H9 (cell line): ENCODE measurements around the gene TBC1D22A. TPM values are rescaled to one million over a fixed set of nuclear protein-coding genes. Genes with fewer than 3 reads are reported as not detected.

Source experiments
- DNase-seq: peaks from one replicate; pipeline ENCODE4 v3.0.0-alpha.2; 2017
- H2AFZ ChIP-seq: one replicate; pipeline ENCODE4 v1.6.1; 2013; ENCODE audit warnings: mild to moderate bottlenecking, low read length, control low read depth, moderate library complexity
- H2AK5ac ChIP-seq: 2 replicates; pipeline ENCODE4 v1.6.1; 2013; ENCODE audit warnings: low read length, control low read depth, mixed read lengths; ENCODE audit not compliant: insufficient read length
- H2BK120ac ChIP-seq: one replicate; pipeline ENCODE4 v1.6.1; 2013; ENCODE audit warnings: low read depth, mild to moderate bottlenecking, low read length, control low read depth, inconsistent platforms; ENCODE audit not compliant: poor library complexity, severe bottlenecking
- H2BK12ac ChIP-seq: 2 replicates; pipeline ENCODE4 v1.6.1; 2013; ENCODE audit warnings: low read length, control low read depth, mixed read lengths, low read depth; ENCODE audit not compliant: insufficient read length
- H2BK15ac ChIP-seq: 2 replicates; pipeline ENCODE4 v1.6.1; 2013; ENCODE audit warnings: low read depth, low read length, control low read depth
- H2BK20ac ChIP-seq: one replicate; pipeline ENCODE4 v1.6.1; 2013; ENCODE audit warnings: low read depth, mild to moderate bottlenecking, low read length, control low read depth, inconsistent platforms; ENCODE audit not compliant: poor library complexity, severe bottlenecking
- H2BK5ac ChIP-seq: 2 replicates; pipeline ENCODE4 v1.6.1; 2013; ENCODE audit warnings: low read length, control low read depth, mixed read lengths; ENCODE audit not compliant: insufficient read length
- H3K14ac ChIP-seq: 2 replicates; pipeline ENCODE4 v1.6.1; 2013; ENCODE audit warnings: low read length, control low read depth; ENCODE audit not compliant: insufficient read depth
- H3K18ac ChIP-seq: 2 replicates; pipeline ENCODE4 v1.6.1; 2013; ENCODE audit warnings: low read depth, mild to moderate bottlenecking, mixed read lengths, low read length, control low read depth; ENCODE audit not compliant: insufficient read length
- H3K23ac ChIP-seq: 2 replicates; pipeline ENCODE4 v1.6.1; 2013; ENCODE audit warnings: low read length, control low read depth, mixed read lengths, low read depth; ENCODE audit not compliant: insufficient read length
- H3K23me2 ChIP-seq: 2 replicates; pipeline ENCODE4 v1.6.1; 2013; ENCODE audit warnings: low read depth, mild to moderate bottlenecking, mixed read lengths, low read length, control low read depth; ENCODE audit not compliant: insufficient read length, poor library complexity, severe bottlenecking
- H3K27ac ChIP-seq: 2 replicates; pipeline ENCODE4 v1.5.1; 2013; ENCODE audit warnings: low read length, control low read depth, mixed read lengths, low read depth; ENCODE audit not compliant: insufficient read length
- H3K27me3 ChIP-seq: 2 replicates; pipeline ENCODE4 v1.6.1; 2013; ENCODE audit warnings: low read length, control low read depth, inconsistent platforms; ENCODE audit not compliant: insufficient read depth
- H3K4ac ChIP-seq: 2 replicates; pipeline ENCODE4 v1.6.1; 2013; ENCODE audit warnings: low read depth, mild to moderate bottlenecking, control low read depth, inconsistent platforms, low read length, moderate library complexity
- H3K4me1 ChIP-seq: 2 replicates; pipeline ENCODE4 v1.6.1; 2013; ENCODE audit warnings: low read length, control low read depth, inconsistent platforms; ENCODE audit not compliant: insufficient read depth
- H3K4me2 ChIP-seq: 2 replicates; pipeline ENCODE4 v1.6.1; 2013; ENCODE audit warnings: low read length, control low read depth, mixed read lengths; ENCODE audit not compliant: insufficient read length, insufficient read depth
- H3K56ac ChIP-seq: 2 replicates; pipeline ENCODE4 v1.6.1; 2013; ENCODE audit warnings: low read depth, mild to moderate bottlenecking, mixed read lengths, low read length, control low read depth; ENCODE audit not compliant: insufficient read length
- H3K79me1 ChIP-seq: 2 replicates; pipeline ENCODE4 v1.6.1; 2013; ENCODE audit warnings: low read depth, mild to moderate bottlenecking, moderate library complexity, low read length, control low read depth, inconsistent platforms; ENCODE audit not compliant: insufficient read depth, poor library complexity, severe bottlenecking
- H3K79me2 ChIP-seq: 2 replicates; pipeline ENCODE4 v1.6.1; 2013; ENCODE audit warnings: low read length, control low read depth, inconsistent platforms; ENCODE audit not compliant: insufficient read depth
- H3K9ac ChIP-seq: 2 replicates; pipeline ENCODE4 v1.6.1; 2013; ENCODE audit warnings: low read length, control low read depth, mixed read lengths; ENCODE audit not compliant: insufficient read length; ENCODE audit errors: extremely low read depth
- H3K9me3 ChIP-seq: one replicate; pipeline ENCODE4 v1.6.1; 2013; ENCODE audit warnings: low read depth, low read length, inconsistent platforms; ENCODE audit not compliant: control insufficient read depth
- H3T11ph ChIP-seq: one replicate; pipeline ENCODE4 v1.6.1; 2013; ENCODE audit warnings: mild to moderate bottlenecking, low read length, control low read depth, inconsistent platforms
- H4K20me1 ChIP-seq: one replicate; pipeline ENCODE4 v1.6.1; 2013; ENCODE audit not compliant: control insufficient read depth, insufficient read length, insufficient read depth
- H4K5ac ChIP-seq: 2 replicates; pipeline ENCODE4 v1.6.1; 2013; ENCODE audit warnings: low read depth, mild to moderate bottlenecking, mixed read lengths, low read length, control low read depth; ENCODE audit not compliant: insufficient read length
- H4K8ac ChIP-seq: replicated peaks from 2 replicates; pipeline ENCODE4 v1.6.1; 2013; ENCODE audit warnings: low read length, control low read depth, mixed read lengths, low read depth; ENCODE audit not compliant: insufficient read length
- H4K91ac ChIP-seq: 2 replicates; pipeline ENCODE4 v1.6.1; 2013; ENCODE audit warnings: low read depth, mild to moderate bottlenecking, moderate library complexity, mixed read lengths, low read length, control low read depth; ENCODE audit not compliant: insufficient read length
- H3K27ac Mint-ChIP-seq, 3 experiments: 2 replicates in 2 of 3; 3 replicates in 1 of 3; pipeline ENCODE4 v1.8.0; 2020 to 2021; ENCODE audit warnings: mixed read lengths in 3 of 3, mild to moderate bottlenecking in 1 of 3, moderate library complexity in 1 of 3
- H3K27me3 Mint-ChIP-seq: 2 replicates; pipeline ENCODE4 v1.8.0; 2021; ENCODE audit warnings: low read depth, mild to moderate bottlenecking, moderate library complexity, mixed read lengths
- H3K36me3 Mint-ChIP-seq, 3 experiments: 2 replicates in 2 of 3; 3 replicates in 1 of 3; pipeline ENCODE4 v1.8.0; 2020 to 2021; ENCODE audit warnings: low read depth in 3 of 3, mixed read lengths in 3 of 3; ENCODE audit not compliant: insufficient read depth in 1 of 3
- H3K4me1 Mint-ChIP-seq, 2 experiments: 2 replicates each; pipeline ENCODE4 v1.8.0; 2020; ENCODE audit warnings: mixed read lengths in 2 of 2
- H3K4me3 Mint-ChIP-seq, 2 experiments: 2 replicates in 1 of 2; 3 replicates in 1 of 2; pipeline ENCODE4 v1.8.0; 2020 to 2021; ENCODE audit warnings: mild to moderate bottlenecking in 2 of 2, mixed read lengths in 2 of 2, moderate library complexity in 1 of 2
- H3K9me3 Mint-ChIP-seq, 2 experiments: 2 replicates in 1 of 2; 3 replicates in 1 of 2; pipeline ENCODE4 v1.8.0; 2020; ENCODE audit warnings: mild to moderate bottlenecking in 2 of 2, mixed read lengths in 2 of 2, moderate library complexity in 1 of 2
- CTCF ChIP-seq: fragments of 200-600 bp; sonication (generic); conservative IDR thresholded peaks from 3 replicates; pipeline ENCODE4 v1.8.0; 2021; ENCODE audit warnings: antibody characterized with exemption, mild to moderate bottlenecking
- WGBS: extraction: QIAGEN DNeasy Blood & Tissue Kit; methylation state at CpG from one replicate; pipeline ENCODE4 v1.1.7; 2013; ENCODE audit warnings: missing lambda C conversion rate, low lambda C conversion rate, mixed read lengths; ENCODE audit not compliant: insufficient read length; ENCODE audit errors: extremely low coverage; 5-methylcytosine and 5-hydroxymethylcytosine counted together
- total RNA-seq: library from RNA; stranded (reverse); gene quantifications from 2 replicates; pipeline ENCODE4 v1.2.1, GENCODE V29; 2021

Gene TBC1D22A
- total RNA-seq, 1 experiment from 2014 or later = 20.8 TPM

DNA sequence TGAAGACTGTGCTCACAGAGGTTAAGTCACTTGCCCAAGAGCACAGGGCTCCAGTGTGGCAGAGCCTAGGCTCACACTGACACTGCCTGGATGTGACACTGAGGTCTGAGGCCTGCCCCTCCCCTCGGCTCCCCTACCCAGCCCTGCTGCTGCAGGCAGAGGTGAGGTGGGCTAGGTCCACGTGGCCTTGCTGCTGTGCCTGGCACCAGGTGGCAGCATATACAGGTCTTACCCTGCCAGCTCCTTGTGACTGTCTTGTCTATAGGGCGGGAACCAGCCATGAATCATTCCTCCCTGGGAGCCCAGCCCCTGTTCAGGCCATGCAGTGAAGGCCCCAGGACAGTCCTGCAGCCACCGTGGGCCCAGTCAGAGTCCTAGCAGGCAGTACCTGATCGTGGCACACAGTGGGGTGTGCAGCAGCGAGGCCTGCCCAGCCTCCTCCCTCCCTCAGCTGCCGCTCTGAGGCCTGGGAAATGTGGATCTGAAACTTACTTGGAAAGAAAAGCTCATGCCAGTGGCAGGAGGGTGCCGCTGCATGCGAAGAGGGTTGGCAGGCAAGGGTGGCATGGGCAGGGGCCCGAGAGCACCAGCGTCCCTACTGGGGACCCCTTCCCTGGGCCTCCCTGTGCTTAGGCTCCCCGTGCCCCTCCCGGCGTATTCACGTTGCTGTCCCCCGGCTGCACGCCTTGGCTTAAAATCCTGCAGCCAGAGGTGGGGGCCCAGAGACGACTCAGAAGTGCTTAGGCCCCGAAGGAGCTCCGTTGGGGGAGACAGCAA is 23.2 kb upstream of the TBC1D22A start:
- peak overlapping the region; percentile 22 for H3K4me2 ChIP-seq
- no peaks in the 10 kb centered on the region for H3K23me2 ChIP-seq
- no peak overlapping the region for H2BK5ac ChIP-seq
- H4K8ac ChIP-seq = no peak overlapping the region
- peaks cover 4% of the 10 kb centered on the region for H3K79me1 ChIP-seq
- TF ChIP-seq CTCF = no peak
- no peak overlapping the region for H3K27ac ChIP-seq
- H3K4me1 ChIP-seq = peaks cover 7% of the 10 kb centered on the region; the same call in 1 of the 2 replicates
- H3K4me3 Mint-ChIP-seq = peak overlapping the region; percentile 65 to 80
- no CpG with 5 or more reads among the region's 20 CpGs for WGBS
- no peak overlapping the region for H2BK20ac ChIP-seq
- no peak overlapping the region for H3K23ac ChIP-seq
- no peak overlapping the region for H3K9ac ChIP-seq
- H3K14ac ChIP-seq = no peak overlapping the region
- H3K56ac ChIP-seq = no peak overlapping the region
- no peak overlapping the region for H3K4ac ChIP-seq
- no peak overlapping the region for H2AK5ac ChIP-seq
- H3K9me3 ChIP-seq = no peaks in the 10 kb centered on the region
- no peak overlapping the region for H2AFZ ChIP-seq
- peaks cover 31 to 34% of the 10 kb centered on the region in 2 experiments for H3K4me1 Mint-ChIP-seq
- H3K36me3 Mint-ChIP-seq = peaks cover 0 to 6% (median 2%) of the 10 kb centered on the region in 3 experiments; a peak in 3 of 7 replicates
- H4K5ac ChIP-seq = no peak overlapping the region
- no peak overlapping the region for H2BK15ac ChIP-seq
- no peak overlapping the region; a peak in 1 of 7 replicates for H3K27ac Mint-ChIP-seq
- peaks cover 12% of the 10 kb centered on the region for H3K27me3 Mint-ChIP-seq
- no peak overlapping the region for H3K18ac ChIP-seq
- no peak overlapping the region for H3T11ph ChIP-seq
- no peak overlapping the region for H2BK120ac ChIP-seq
- peak; percentile 64 for DNase-seq
- peaks cover 2% of the 10 kb centered on the region; the same call in 1 of the 2 replicates for H3K79me2 ChIP-seq
- no peaks in the 10 kb centered on the region for H3K27me3 ChIP-seq
- no peak overlapping the region for H4K91ac ChIP-seq
- H2BK12ac ChIP-seq = no peak overlapping the region
- H3K9me3 Mint-ChIP-seq = peaks cover 3 to 8% of the 10 kb centered on the region in 2 experiments; a peak in 2 of 5 replicates
- H4K20me1 ChIP-seq = no peaks in the 10 kb centered on the region
